Epidermal melanocyte (primary cell): ENCODE data around the gene OR51A7.
"Not testable (repeated sequence)": the region's sequence is repeated elsewhere in the genome, so short reads cannot be mapped to it uniquely, and the experiment has no call there.

Experiments
- DNase-seq: peaks from one replicate; pipeline ENCODE4 v3.0.0; 2011; ENCODE audit warnings: low spot score; ENCODE audit not compliant: insufficient read length

The OR51A7 gene

DNA sequence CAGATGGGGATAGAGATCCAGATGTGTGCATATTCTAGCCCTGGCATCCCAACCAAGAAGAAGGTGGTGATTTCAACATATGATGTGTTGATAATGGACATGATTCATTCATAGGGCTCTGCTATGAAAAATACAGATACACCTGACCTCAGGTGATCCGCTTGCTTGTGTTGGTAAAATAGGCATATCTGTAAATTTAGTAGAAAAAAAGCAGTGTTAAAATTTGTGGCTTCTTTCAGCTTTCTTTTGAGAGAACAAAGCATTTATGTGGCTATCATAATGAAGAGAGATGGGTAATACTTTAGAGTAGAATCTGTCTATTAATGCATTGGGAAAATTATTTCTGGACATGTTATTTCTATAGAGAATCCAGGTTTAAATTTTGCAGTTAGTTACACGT is 52.0 kb downstream of the OR51A7 start, which contains the start of gene OR51A2:
OR51A2 (minus strand) TSS at position 101 of the 400 bp plus-strand sequence; CDS start at position 101, 0 bp downstream.
- DNase-seq = not testable (repeated sequence)

DNA sequence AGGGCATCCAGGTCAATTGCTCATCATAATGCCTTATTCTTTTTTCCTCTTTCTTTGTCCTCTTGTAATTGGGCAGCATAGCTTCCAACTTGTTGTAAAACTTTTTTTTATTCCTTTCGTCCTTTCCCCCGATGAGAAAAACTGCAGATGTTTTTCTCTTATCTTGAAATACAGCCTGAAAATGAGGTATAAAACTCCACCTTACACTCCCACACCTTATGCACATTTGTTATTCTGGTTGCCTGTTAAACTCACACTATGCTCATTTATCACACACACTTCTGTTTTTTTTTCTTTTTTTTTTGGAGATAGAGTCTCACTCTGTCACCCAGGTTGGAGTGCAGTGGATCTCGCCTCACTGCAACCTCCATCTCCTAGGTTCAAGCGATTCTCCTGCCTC is 53.8 kb downstream of the OR51A7 start:
- DNase-seq = no peak
